IMR-90 (cell line): ENCODE results near the gene SAMD1. TPM values are rescaled to one million over a fixed set of nuclear protein-coding genes. Genes with fewer than 3 reads are reported as not detected.

Source experiments
- ATAC-seq: fragments of 200-7000 bp; cut with Tn5 transposase; 2 replicates; pipeline ENCODE4 v1.9.1; 2020; ENCODE audit warnings: low read depth, mild to moderate bottlenecking, moderate library complexity
- BruUV-seq: library from RNA; stranded (reverse); fragments of 400-500 nt; replicated peaks from 2 replicates; lab custom pipeline; 2021; lab: Mats Ljungman, UMichigan
- CTCF ChIA-PET: fragments of 300-600 bp; formaldehyde crosslinking; extraction: SDS; loops from one replicate; lab custom pipeline; 2021; ENCODE audit warnings: antibody characterized with exemption; lab: Yijun Ruan, JAX
- POLR2A ChIA-PET: fragments of 300-600 bp; sonication (Branson Sonifier 250); formaldehyde crosslinking; loops from one replicate; lab custom pipeline; 2022; ENCODE audit warnings: antibody characterized with exemption; ENCODE audit not compliant: unreplicated experiment; lab: Charles Lee
- DNase-seq: peaks from one replicate; pipeline ENCODE4 v3.0.0; 2013
- H2AFZ ChIP-seq: replicated peaks from 2 replicates; pipeline ENCODE3; 2013; ENCODE audit warnings: low read length, mild to moderate bottlenecking; ENCODE audit not compliant: poor library complexity
- H2AK5ac ChIP-seq: 2 replicates; pipeline ENCODE4 v1.6.1; 2013; ENCODE audit warnings: low read depth, low read length, inconsistent platforms
- H2AK9ac ChIP-seq: replicated peaks from 2 replicates; pipeline ENCODE3; 2013; ENCODE audit warnings: mild to moderate bottlenecking, low read depth, low read length, moderate library complexity; ENCODE audit not compliant: poor library complexity
- H2BK120ac ChIP-seq: 2 replicates; pipeline ENCODE4 v1.6.1; 2013; ENCODE audit warnings: low read depth, low read length, inconsistent platforms
- H2BK15ac ChIP-seq: 3 replicates; pipeline ENCODE4 v1.6.1; 2013; ENCODE audit warnings: low read depth, low read length, inconsistent platforms
- H2BK20ac ChIP-seq: 2 replicates; pipeline ENCODE4 v1.6.1; 2013; ENCODE audit warnings: low read depth, mild to moderate bottlenecking, inconsistent platforms, low read length, moderate library complexity
- H2BK5ac ChIP-seq: 2 replicates; pipeline ENCODE4 v1.6.1; 2013; ENCODE audit warnings: mild to moderate bottlenecking, low read depth, low read length, inconsistent platforms; ENCODE audit not compliant: poor library complexity, severe bottlenecking
- H3K14ac ChIP-seq: replicated peaks from 2 replicates; pipeline ENCODE4 v1.6.1; 2013; ENCODE audit warnings: low read depth, low read length, inconsistent platforms
- H3K18ac ChIP-seq: 2 replicates; pipeline ENCODE4 v1.6.1; 2013; ENCODE audit warnings: low read depth, low read length, control low read depth
- H3K23ac ChIP-seq: 2 replicates; pipeline ENCODE4 v1.6.1; 2013; ENCODE audit warnings: low read depth, low read length, inconsistent platforms
- H3K27ac ChIP-seq: 2 replicates; pipeline ENCODE4 v1.5.1; 2013; ENCODE audit warnings: mild to moderate bottlenecking, control low read depth, low read length; ENCODE audit not compliant: insufficient read depth
- H3K27me3 ChIP-seq: 2 replicates; pipeline ENCODE4 v1.6.1; 2013; ENCODE audit warnings: low read length; ENCODE audit not compliant: control insufficient read depth, insufficient read depth
- H3K36me3 ChIP-seq: 2 replicates; pipeline ENCODE4 v1.6.1; 2013; ENCODE audit warnings: low read length, mixed read lengths; ENCODE audit not compliant: control insufficient read depth, insufficient read depth
- H3K4ac ChIP-seq: 2 replicates; pipeline ENCODE4 v1.6.1; 2013; ENCODE audit warnings: low read depth, low read length, inconsistent platforms
- H3K4me1 ChIP-seq: 2 replicates; pipeline ENCODE4 v1.6.1; 2013; ENCODE audit warnings: low read length, mixed read lengths; ENCODE audit not compliant: control insufficient read depth, insufficient read depth
- H3K4me2 ChIP-seq: 2 replicates; pipeline ENCODE4 v1.6.1; 2013; ENCODE audit warnings: low read depth, mild to moderate bottlenecking, control low read depth, low read length, moderate library complexity
- H3K4me3 ChIP-seq: 2 replicates; pipeline ENCODE4 v1.5.1; 2013; ENCODE audit warnings: low read depth, mild to moderate bottlenecking, control low read depth, low read length, moderate library complexity; ENCODE audit not compliant: insufficient read depth
- H3K56ac ChIP-seq: 2 replicates; pipeline ENCODE4 v1.6.1; 2013; ENCODE audit warnings: low read length, inconsistent platforms; ENCODE audit not compliant: insufficient read depth; ENCODE audit errors: extremely low read depth
- H3K79me1 ChIP-seq, 2 experiments: 2 replicates each; pipeline ENCODE4 v1.6.1; 2013; ENCODE audit warnings: low read length in 2 of 2, inconsistent platforms in 1 of 2, low read depth in 1 of 2
- H3K9ac ChIP-seq: 2 replicates; pipeline ENCODE4 v1.6.1; 2013; ENCODE audit warnings: low read depth, low read length, control low read depth
- H3K9me1 ChIP-seq: 2 replicates; pipeline ENCODE4 v1.6.1; 2013; ENCODE audit warnings: low read length, inconsistent platforms; ENCODE audit not compliant: insufficient read depth
- H3K9me3 ChIP-seq: 2 replicates; pipeline ENCODE4 v1.6.1; 2013; ENCODE audit warnings: low read length; ENCODE audit not compliant: control insufficient read depth, insufficient read depth
- H4K20me1 ChIP-seq: 2 replicates; pipeline ENCODE4 v1.6.1; 2013; ENCODE audit warnings: low read length, inconsistent platforms; ENCODE audit not compliant: insufficient read depth
- H4K5ac ChIP-seq: 2 replicates; pipeline ENCODE4 v1.6.1; 2013; ENCODE audit warnings: mild to moderate bottlenecking, low read depth, low read length, control low read depth
- H4K8ac ChIP-seq, 2 experiments: 2 replicates each; pipeline ENCODE4 v1.6.1; 2013; ENCODE audit warnings: low read depth in 2 of 2, low read length in 2 of 2, control low read depth in 1 of 2, inconsistent platforms in 1 of 2
- H4K91ac ChIP-seq: 2 replicates; pipeline ENCODE4 v1.6.1; 2013; ENCODE audit warnings: low read depth, low read length, inconsistent platforms; ENCODE audit not compliant: insufficient read depth
- BHLHE40 ChIP-seq: fragments of 150-350 bp; IDR thresholded peaks from 2 replicates; pipeline ENCODE4 v1.6.1; 2016; ENCODE audit warnings: mild to moderate bottlenecking, low read depth, low read length
- FOS ChIP-seq: fragments of 150-350 bp; IDR thresholded peaks from 2 replicates; pipeline ENCODE4 v1.6.1; 2016; ENCODE audit warnings: low read depth, low read length
- MAFK ChIP-seq: IDR thresholded peaks from 2 replicates; pipeline ENCODE4 v1.6.1; 2012; ENCODE audit warnings: low read depth, low read length, improper control_type of control experiment
- NFE2L2 ChIP-seq: fragments of 150-350 bp; IDR thresholded peaks from 2 replicates; pipeline ENCODE4 v1.6.1; 2016; ENCODE audit warnings: low read depth, mild to moderate bottlenecking, low read length
- POLR2A ChIP-seq: IDR thresholded peaks from 2 replicates; pipeline ENCODE4 v1.6.1; 2012; ENCODE audit warnings: mild to moderate bottlenecking, low read depth, low read length
- RFX5 ChIP-seq: IDR thresholded peaks from 2 replicates; pipeline ENCODE4 v1.8.0; 2012; ENCODE audit warnings: low read depth, mild to moderate bottlenecking, low read length, moderate library complexity
- SMC3 ChIP-seq: fragments of 150-350 bp; IDR thresholded peaks from 2 replicates; pipeline ENCODE4 v1.6.1; 2016; ENCODE audit warnings: low read depth, mild to moderate bottlenecking, antibody characterized with exemption, low read length, moderate library complexity
- USF2 ChIP-seq: fragments of 150-350 bp; IDR thresholded peaks from 2 replicates; pipeline ENCODE4 v1.6.1; 2017; ENCODE audit warnings: mild to moderate bottlenecking, antibody characterized with exemption, low read length, low read depth
- WGBS, 2 experiments: methylation state at CpG; one replicate each; pipeline versions ENCODE4 v1.1.5 to v1.1.7; 2013; ENCODE audit warnings: missing lambda C conversion rate in 2 of 2; ENCODE audit not compliant: insufficient read length in 1 of 2; ENCODE audit errors: extremely low coverage in 2 of 2; 5-methylcytosine and 5-hydroxymethylcytosine counted together
- dilution Hi-C: fragments of 300-500 bp; cut with HindIII; formaldehyde crosslinking; loops from one replicate; pipeline ENCODE4 v1.14.3; 2018; ENCODE audit warnings: low sequenced_read_pairs; ENCODE audit not compliant: unreplicated experiment
- in situ Hi-C: fragments of 300-500 bp; cut with MboI; formaldehyde crosslinking; loops from 3 replicates; pipeline ENCODE4 v1.14.3; 2019; ENCODE audit warnings: low sequenced_read_pairs, inconsistent platforms, mixed read lengths
- intact Hi-C: fragments of 100-400 bp; cut with micrococcal nuclease; formaldehyde crosslinking; loops from 2 replicates; pipeline ENCODE4 v1.10.0; 2022
- polyA plus RNA-seq, 3 experiments: library from polyadenylated mRNA; depleted of rRNA; stranded (reverse); fragments of >200 nt; gene quantifications; 2 replicates each; pipeline ENCODE4 v1.2.3, GENCODE V29; 2012; ENCODE audit warnings: low replicate concordance in 1 of 3
- total RNA-seq: library from RNA; depleted of rRNA; stranded (reverse); fragments of >200 nt; gene quantifications from 2 replicates; pipeline ENCODE4 v1.2.3, GENCODE V29; 2012
- TF ChIP-seq, protein P1 (sequence below): conservative IDR thresholded peaks from 2 replicates; pipeline ENCODE4 v1.5.1; 2012; ENCODE audit warnings: mild to moderate bottlenecking, low read depth, low read length, improper control_type of control experiment

SAMD1 gene
- total and polyA plus RNA-seq, 2 of the 4 experiments (the other 2 are of a cell fraction), result 6.5 to 14.1 TPM

GRCh38 chr19:14086098-14086497 lies 4.5 kb downstream of the SAMD1 start:
- Histone ChIP-seq H2AK9ac (no peak overlapping the region), H3K4me1 (peaks cover 6% of the 10 kb centered on the region), H2BK15ac (no peak overlapping the region), H4K91ac (no peak overlapping the region), H2AFZ (no peak overlapping the region), H3K9me1 (0 out of 2 replicates have a peak, but pooled peaks cover 4% of the 10 kb centered on the region), H3K4me3 (no peak overlapping the region), H3K27ac (no peak overlapping the region), H3K14ac (no peak overlapping the region), H3K18ac (no peak overlapping the region), H3K9ac (no peak overlapping the region), H3K56ac (no peak overlapping the region), H3K4ac (no peak overlapping the region), H3K9me3 (no peaks in the 10 kb centered on the region), H3K27me3 (no peaks in the 10 kb centered on the region), H2BK5ac (no peak overlapping the region), H3K23ac (no peak overlapping the region), H3K36me3 (peaks cover 12% of the 10 kb centered on the region), H2BK20ac (no peak overlapping the region), H2AK5ac (no peak overlapping the region), H4K20me1 (peaks cover 7% of the 10 kb centered on the region), H3K4me2 (no peak overlapping the region), H4K5ac (no peak overlapping the region), H2BK120ac (no peak overlapping the region), H4K8ac (no peak overlapping the region), H3K79me1 (peaks cover 6 to 18% of the 10 kb centered on the region in 2 experiments)
- no CpG with 5 or more reads among the region's 5 CpGs for WGBS, 2 experiments
- POLR2A ChIA-PET, result no interaction called here
- CTCF ChIA-PET, result no interaction called here
- intact Hi-C loops, result no loop called here
- TF ChIP-seq FOS (no peak), POLR2A (no peak), BHLHE40 (no peak), MAFK (no peak), USF2 (no peak), NFE2L2 (no peak), RFX5 (no peak), SMC3 (no peak)
- TF ChIP-seq, protein P1, sequence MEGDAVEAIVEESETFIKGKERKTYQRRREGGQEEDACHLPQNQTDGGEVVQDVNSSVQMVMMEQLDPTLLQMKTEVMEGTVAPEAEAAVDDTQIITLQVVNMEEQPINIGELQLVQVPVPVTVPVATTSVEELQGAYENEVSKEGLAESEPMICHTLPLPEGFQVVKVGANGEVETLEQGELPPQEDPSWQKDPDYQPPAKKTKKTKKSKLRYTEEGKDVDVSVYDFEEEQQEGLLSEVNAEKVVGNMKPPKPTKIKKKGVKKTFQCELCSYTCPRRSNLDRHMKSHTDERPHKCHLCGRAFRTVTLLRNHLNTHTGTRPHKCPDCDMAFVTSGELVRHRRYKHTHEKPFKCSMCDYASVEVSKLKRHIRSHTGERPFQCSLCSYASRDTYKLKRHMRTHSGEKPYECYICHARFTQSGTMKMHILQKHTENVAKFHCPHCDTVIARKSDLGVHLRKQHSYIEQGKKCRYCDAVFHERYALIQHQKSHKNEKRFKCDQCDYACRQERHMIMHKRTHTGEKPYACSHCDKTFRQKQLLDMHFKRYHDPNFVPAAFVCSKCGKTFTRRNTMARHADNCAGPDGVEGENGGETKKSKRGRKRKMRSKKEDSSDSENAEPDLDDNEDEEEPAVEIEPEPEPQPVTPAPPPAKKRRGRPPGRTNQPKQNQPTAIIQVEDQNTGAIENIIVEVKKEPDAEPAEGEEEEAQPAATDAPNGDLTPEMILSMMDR, result no peak
- no peak for ATAC-seq
- in situ Hi-C loops, result loop anchor here (25.0 kb wide), 1 partner anchor 324 kb away; the partner anchor contains the start of genes C19orf53 and MRI1
- DNase-seq, result no peak
- BruUV-seq, result no TSS peak
- dilution Hi-C loops, result no loop called here
